ENCODE data around the gene GRIK5.

The GRIK5 gene

GRCh38 chr19:42003506-42004294 is 66.3 kb downstream of the GRIK5 start:
- H3K36me3 ChIP-seq (ENCODE audit: control insufficient read depth, low read length), result no peaks in the 10 kb centered on the region
- TF ChIP-seq EZH2phosphoT487 (IDR thresholded peaks at IDR 0.05; ENCODE audit: borderline replicate concordance, low read length) (no peak), CTCF (IDR thresholded peaks at IDR 0.05; ENCODE audit: low read depth, low read length, poor library complexity, severe bottlenecking) (no peak)
- H3K4me2 ChIP-seq (ENCODE audit: low read length), result no peak overlapping the region

GRCh38 chr19:41999878-42000208 is 70.2 kb downstream of the GRIK5 start:
- TF ChIP-seq CTCF (IDR thresholded peaks at IDR 0.05; ENCODE audit: low read depth, low read length, poor library complexity, severe bottlenecking) (no peak), EZH2phosphoT487 (IDR thresholded peaks at IDR 0.05; ENCODE audit: borderline replicate concordance, low read length) (no peak)
- no peaks in the 10 kb centered on the region for H3K9me2 ChIP-seq (replicated peaks; ENCODE audit: control insufficient read depth, low read length)
- H4K20me1 ChIP-seq (ENCODE audit: control insufficient read depth, insufficient read depth, low read depth, low read length), result peaks cover 4% of the 10 kb centered on the region; the same call in 1 of the 2 replicates
- H3K9me3 ChIP-seq (ENCODE audit: control insufficient read depth, insufficient read depth, low read length), result no peaks in the 10 kb centered on the region
- no peaks in the 10 kb centered on the region for H3K79me2 ChIP-seq (ENCODE audit: control insufficient read depth, low read length)
- H3K27me3 ChIP-seq (ENCODE audit: control insufficient read depth, low read length), result peaks cover 48% of the 10 kb centered on the region
- no peaks in the 10 kb centered on the region for H3K36me3 ChIP-seq (ENCODE audit: control insufficient read depth, low read length)
- H3K27ac ChIP-seq (ENCODE audit: low read depth, low read length), result no peak overlapping the region
- H3K4me1 ChIP-seq (ENCODE audit: control insufficient read depth, low read length), result peaks cover 43% of the 10 kb centered on the region
- no peaks in the 10 kb centered on the region; the same call in 1 of the 2 replicates for H3F3A ChIP-seq (ENCODE audit: control insufficient read depth, insufficient read depth)
- peak overlapping the region; percentile 49; the same call in 1 of the 2 replicates for H3K4me2 ChIP-seq (ENCODE audit: low read length)
- no peak overlapping the region; the same call in 1 of the 2 replicates for H3K4me3 ChIP-seq (ENCODE audit: low read length)

More at GRCh38 chr19:42003506-42004294, 66.3 kb downstream of the GRIK5 start:
- H3K79me2 ChIP-seq (ENCODE audit: control insufficient read depth, low read length), result no peaks in the 10 kb centered on the region
- peaks cover 4% of the 10 kb centered on the region; the same call in 1 of the 2 replicates for H4K20me1 ChIP-seq (ENCODE audit: control insufficient read depth, insufficient read depth, low read depth, low read length)
- H3K9me3 ChIP-seq (ENCODE audit: control insufficient read depth, insufficient read depth, low read length), result no peaks in the 10 kb centered on the region
- no peak overlapping the region for H3K27ac ChIP-seq (ENCODE audit: low read depth, low read length)
- no peaks in the 10 kb centered on the region for H3K9me2 ChIP-seq (replicated peaks; ENCODE audit: control insufficient read depth, low read length)
- H3K4me3 ChIP-seq (ENCODE audit: low read length), result no peak overlapping the region
- peaks cover 41% of the 10 kb centered on the region for H3K27me3 ChIP-seq (ENCODE audit: control insufficient read depth, low read length)
- H3K4me1 ChIP-seq (ENCODE audit: control insufficient read depth, low read length), result peaks cover 8% of the 10 kb centered on the region
- no peaks in the 10 kb centered on the region for H3F3A ChIP-seq (ENCODE audit: control insufficient read depth, insufficient read depth)

- H3K79me2 ChIP-seq (ENCODE audit: control insufficient read depth, low read length), result no peaks in the 10 kb centered on the region
- no peaks in the 10 kb centered on the region for H3K36me3 ChIP-seq (ENCODE audit: control insufficient read depth, low read length)
- no peaks in the 10 kb centered on the region for H3K9me2 ChIP-seq (replicated peaks; ENCODE audit: control insufficient read depth, low read length)
- no peak overlapping the region for H3K27ac ChIP-seq (ENCODE audit: low read depth, low read length)
- H3K27me3 ChIP-seq (ENCODE audit: control insufficient read depth, low read length), result peaks cover 43% of the 10 kb centered on the region
- no peaks in the 10 kb centered on the region for H3K9me3 ChIP-seq (ENCODE audit: control insufficient read depth, insufficient read depth, low read length)
- TF ChIP-seq CTCF (IDR thresholded peaks at IDR 0.05; ENCODE audit: low read depth, low read length, poor library complexity, severe bottlenecking) (no peak), EZH2phosphoT487 (IDR thresholded peaks at IDR 0.05; ENCODE audit: borderline replicate concordance, low read length) (peak; percentile 68; the same call in 1 of the 2 replicates)
- H3K4me1 ChIP-seq (ENCODE audit: control insufficient read depth, low read length), result peaks cover 49% of the 10 kb centered on the region
- peak overlapping the region; percentile 49 for H3K4me2 ChIP-seq (ENCODE audit: low read length)
- H3K4me3 ChIP-seq (ENCODE audit: low read length), result peak overlapping the region; percentile 27
- H3F3A ChIP-seq (ENCODE audit: control insufficient read depth, insufficient read depth), result no peaks in the 10 kb centered on the region; the same call in 1 of the 2 replicates
- peaks cover 4% of the 10 kb centered on the region; the same call in 1 of the 2 replicates for H4K20me1 ChIP-seq (ENCODE audit: control insufficient read depth, insufficient read depth, low read depth, low read length)
These were observed 70.7 kb downstream of the GRIK5 start for GRCh38 chr19:41999071-41999877.

All from DOHH2 (cell line).